Lung microvascular endothelial cell (primary cell): Measurements from ENCODE around the gene STT3A. TPM values are rescaled to one million over a fixed set of nuclear protein-coding genes. Genes with fewer than 3 reads are reported as not detected.

Source experiments
- DNase-seq, 2 donors: peaks; one replicate each; pipeline versions ENCODE4 v3.0.0 to v3.0.0-alpha.2; 2010; ENCODE audit warnings: low read depth in 2 of 2
- total RNA-seq: library from RNA; depleted of rRNA; stranded (reverse); fragments of >200 nt; gene quantifications from 2 replicates; pipeline ENCODE4 v1.2.1, GENCODE V29; 2014

The STT3A gene
- total RNA-seq, 1 donor from 2014 or later: 204 TPM

- peak in 1 of 2 donors; percentile 28 for DNase-seq
Measured at GRCh38 chr11:125588505-125588904, 4.1 kb upstream of the STT3A start.

DNA sequence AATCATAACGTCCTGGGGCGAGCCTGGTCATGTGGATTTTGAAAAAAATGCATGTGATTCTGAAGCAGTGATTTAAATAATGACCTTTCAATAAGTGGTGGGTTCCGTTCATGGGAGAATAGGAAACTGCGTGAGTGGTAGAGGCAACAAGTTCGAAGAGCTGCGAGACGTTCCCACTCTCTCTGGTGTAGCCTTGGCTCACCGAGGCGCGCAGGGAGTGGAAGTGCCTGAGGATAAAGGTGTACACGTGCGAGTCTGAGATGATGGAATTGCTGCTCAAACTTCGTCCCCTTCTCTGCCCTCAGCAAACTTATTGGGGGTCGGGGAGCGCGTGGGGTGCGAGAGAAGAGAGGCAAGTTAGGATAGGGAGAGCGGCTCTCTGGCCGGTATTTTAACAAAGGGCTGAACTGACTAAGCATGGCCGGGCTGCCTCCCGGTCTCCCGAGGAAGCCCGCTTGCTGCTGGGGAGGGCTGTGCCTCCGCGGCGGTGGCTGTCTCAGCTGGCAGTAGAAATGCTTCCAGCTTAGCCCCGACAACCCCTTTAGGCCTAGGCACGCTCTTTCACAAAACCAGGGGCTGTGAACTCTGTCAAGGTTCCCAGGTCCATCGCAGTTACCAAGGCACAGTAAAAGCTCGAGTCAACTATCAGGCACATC, 875 bp upstream of the STT3A start:
- DNase-seq: peak; percentile 51 to 62

DNA sequence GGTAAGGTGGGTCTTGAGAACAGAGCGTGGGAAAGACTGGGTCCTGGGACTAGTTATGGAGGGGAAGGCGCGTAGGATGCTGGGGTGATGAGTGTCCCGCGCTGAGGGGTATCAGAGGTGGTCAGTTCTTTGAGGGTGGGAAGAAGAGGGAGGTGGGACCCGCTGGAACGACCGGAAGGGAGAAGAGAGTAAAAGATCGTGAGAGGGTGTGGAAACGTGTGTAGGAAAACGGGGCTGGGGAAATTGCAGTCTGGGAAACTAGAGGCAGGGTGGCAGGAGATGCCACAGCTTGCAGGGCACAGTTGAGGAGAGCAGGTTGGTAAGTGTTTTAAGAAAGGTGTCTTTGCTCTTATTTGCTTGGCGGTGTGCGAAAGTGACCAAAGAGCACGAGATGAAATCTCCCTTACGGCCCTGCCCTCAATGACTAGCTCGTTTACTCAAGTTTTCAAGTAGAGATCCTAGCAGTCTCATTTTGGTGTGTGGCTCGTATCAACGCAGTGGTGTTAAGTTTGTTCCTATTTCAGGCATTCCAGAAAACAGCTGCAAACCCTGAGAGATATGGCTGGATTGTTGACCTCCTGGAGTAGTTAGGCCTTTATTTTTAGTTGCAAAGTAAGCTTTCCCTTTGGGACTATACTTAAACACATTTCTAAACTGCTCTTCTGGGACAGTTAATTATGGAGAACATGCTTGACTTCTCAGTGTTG, 615 bp downstream of the STT3A start:
- DNase-seq: peak; percentile 40 to 41

- no peak for DNase-seq
Measured at GRCh38 chr11:125594958-125595357, 2.3 kb downstream of the STT3A start.

DNA sequence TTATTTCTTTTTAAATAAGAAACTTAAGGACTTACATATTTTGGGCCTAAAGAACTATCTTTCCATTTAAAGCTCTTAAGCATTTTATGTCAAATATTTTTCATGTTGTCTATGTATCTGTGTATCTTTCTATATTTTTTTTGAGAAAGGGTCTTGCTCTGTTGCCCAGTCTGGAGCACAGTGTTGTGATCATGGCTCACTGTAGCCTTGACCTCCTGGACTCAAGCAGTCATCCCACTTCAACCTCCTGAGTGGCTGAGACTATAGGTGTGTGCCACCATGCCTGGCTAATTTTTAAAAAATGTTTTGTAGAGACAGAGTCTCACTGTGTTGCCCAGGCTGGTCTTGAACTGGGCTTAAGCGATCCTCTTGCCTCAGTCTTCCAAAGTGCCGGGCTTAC, 8.0 kb downstream of the STT3A start:
- DNase-seq: no peak

GRCh38 chr11:125603207-125603606, 10.6 kb downstream of the STT3A start:
- DNase-seq: no peak

DNA sequence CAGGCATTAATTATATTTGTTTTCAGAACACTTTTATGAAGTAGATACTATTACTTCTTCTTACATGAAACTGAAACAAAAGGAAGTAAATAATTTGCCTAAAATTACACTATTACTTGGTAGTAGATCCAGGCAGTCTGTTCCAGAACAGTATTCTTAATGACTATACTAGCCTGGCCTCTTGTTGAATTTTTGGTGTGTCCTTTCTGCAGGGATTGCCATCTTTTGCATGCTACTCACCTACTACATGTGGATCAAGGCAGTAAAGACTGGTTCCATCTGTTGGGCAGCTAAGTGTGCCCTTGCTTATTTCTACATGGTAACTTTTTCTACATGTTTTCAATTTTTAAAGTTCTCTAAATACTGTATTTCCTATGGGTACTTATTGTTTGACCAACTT, 12.8 kb downstream of the STT3A start:
- DNase-seq: no peak

DNA sequence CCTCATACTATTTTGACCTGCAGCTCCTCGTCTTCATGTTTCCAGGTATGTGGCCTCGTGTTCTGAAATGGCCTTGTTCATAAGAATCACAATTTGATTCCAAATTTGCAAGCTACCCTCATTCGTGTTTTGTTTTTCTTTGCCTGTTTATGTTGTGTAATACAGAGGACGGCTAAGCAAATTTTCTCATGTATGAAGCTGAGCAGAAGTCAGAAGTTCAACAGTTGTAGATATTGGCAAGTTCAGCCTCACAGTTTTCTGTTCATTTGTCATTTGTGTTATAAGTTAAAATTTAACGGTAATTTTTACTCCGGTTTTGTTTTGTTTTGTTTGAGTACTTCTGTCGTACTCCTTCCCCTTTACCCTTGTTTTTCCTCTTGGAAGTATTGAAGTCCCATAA, 16.9 kb downstream of the STT3A start:
- DNase-seq: no peak

DNA sequence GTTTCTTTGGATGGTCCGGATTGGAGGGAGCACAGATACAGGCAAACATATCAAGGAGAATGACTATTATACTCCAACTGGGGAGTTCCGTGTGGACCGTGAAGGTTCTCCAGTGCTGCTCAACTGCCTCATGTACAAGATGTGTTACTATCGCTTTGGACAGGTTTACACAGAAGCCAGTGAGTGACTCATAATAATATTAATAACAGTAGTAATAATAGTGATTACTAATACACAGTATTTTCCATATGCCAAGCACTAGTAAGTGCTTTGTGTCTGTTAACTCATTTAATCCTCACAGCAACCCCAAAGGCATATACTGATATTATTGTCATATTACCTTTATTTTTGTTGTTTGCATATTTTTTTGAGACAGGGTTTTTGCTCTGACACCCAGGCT, 25.7 kb downstream of the STT3A start:
- no peak for DNase-seq

DNA sequence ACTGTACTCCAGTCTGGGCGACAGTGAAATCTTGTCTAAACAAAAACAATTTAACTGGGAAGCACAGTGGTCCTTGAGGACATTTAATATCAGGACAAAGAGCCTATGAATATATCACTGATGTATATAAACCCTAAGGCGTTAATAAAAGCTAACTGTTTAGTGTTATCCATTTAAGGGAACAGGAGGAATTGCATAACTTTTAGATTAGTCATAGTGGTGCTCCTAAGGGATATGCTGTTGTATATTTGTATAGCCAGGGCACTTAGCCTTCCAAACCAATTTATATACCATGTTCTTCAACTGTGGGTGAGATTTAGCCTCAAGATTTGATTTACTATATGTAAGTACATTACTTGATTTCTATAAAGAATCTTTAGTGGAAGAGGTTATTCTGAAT, 29.3 kb downstream of the STT3A start:
- peak; percentile 5 to 51 for DNase-seq

DNA sequence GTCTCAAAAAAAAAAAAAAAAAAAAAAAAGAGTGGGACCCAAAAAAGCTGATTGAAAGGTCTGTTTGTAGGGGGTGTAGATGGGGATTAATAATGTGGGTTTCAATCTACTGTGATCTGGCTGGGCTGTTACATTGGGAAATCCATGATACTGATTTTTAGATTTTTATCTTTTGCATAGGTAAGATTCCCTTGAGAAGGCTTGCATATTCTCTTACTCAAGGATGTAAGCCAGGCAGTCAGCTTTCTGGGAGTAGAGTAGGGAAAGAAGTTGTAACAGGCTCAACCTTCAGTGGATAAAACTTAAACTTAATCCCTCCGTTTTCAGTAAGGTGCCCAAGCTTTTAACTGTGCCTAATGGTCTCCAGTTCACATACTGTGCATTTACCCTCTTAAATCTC, 30.4 kb downstream of the STT3A start:
- no peak for DNase-seq

- DNase-seq: no peak
Measured at GRCh38 chr11:125624756-125625213, 32.1 kb downstream of the STT3A start, which contains the start of gene CHEK1. CHEK1 (plus strand) TSS chr11:125625163; CDS start chr11:125626769, 1,606 bp downstream.

- DNase-seq: no peak
Measured at GRCh38 chr11:125625225-125625629, 32.6 kb downstream of the STT3A start.

- DNase-seq: peak; percentile 91
Measured at GRCh38 chr11:125625630-125626287, 33.1 kb downstream of the STT3A start.

GRCh38 chr11:125626288-125626950, 33.8 kb downstream of the STT3A start:
- DNase-seq: peak; percentile 38 to 72

DNA sequence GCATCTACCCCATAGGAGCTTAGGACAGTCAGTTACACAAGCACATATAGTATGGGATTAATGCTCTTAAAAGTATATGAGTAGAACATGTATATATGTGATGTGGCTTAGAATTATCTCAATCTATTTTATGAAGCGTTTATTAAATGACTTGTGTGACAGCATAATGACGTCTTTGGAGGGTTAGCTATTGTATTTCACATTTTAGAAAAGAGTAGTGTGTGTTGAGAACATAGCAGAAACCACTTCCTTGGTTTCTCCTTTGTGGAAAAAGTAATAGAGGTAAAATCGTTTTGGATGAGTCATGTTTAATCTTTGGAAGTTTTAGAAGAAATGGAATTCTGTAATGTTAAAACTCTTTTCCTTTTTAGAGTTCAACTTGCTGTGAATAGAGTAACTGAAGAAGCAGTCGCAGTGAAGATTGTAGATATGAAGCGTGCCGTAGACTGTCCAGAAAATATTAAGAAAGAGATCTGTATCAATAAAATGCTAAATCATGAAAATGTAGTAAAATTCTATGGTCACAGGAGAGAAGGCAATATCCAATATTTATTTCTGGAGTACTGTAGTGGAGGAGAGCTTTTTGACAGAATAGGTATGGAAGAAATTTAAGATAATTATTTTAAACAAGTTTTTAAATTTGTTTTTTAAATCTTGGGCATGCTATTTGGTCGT, 34.7 kb downstream of the STT3A start:
- DNase-seq: peak in 1 of 2 donors; percentile 34

DNA sequence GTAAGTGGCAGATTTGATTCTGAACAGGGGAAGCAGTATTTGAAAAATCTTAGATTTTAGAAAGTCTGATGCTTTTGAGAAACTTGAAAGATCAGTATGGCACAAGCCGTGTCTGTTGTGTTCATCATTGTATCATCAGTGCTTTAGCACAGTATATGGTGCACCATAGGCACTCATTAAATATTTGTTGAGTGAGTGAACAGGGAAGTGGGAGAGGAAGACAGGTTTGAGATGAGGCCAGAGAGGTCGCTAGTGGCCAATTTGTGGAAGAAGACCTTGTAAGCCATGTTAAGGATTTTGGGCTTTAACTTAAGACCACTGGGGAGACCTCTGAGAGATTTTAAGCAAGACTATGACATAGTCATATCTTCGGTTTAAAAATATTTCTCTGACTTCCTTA, 45.2 kb downstream of the STT3A start:
- no peak for DNase-seq

GRCh38 chr11:125638315-125638714, 45.7 kb downstream of the STT3A start:
- no peak for DNase-seq

DNA sequence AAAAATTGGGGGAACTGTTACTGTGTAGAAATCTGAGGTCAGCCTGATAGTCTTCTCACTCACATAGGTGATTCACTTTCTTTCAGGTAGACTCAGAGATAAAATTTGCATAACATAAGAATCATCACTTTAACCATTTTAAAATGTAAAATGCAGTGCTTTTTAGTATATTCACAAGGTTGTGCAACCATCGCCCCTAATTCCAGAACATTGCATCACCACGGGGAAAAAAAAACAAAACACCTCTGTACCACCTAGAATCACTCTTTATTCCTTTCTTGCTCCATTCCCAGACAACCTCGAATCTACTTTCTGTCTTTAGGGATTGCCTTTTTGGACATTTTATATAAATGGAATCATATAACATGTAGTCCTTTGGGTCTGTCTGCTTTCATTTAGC, 53.2 kb downstream of the STT3A start:
- no peak for DNase-seq

GRCh38 chr11:125649465-125650166, 57.0 kb downstream of the STT3A start:
- no peak for DNase-seq

DNA sequence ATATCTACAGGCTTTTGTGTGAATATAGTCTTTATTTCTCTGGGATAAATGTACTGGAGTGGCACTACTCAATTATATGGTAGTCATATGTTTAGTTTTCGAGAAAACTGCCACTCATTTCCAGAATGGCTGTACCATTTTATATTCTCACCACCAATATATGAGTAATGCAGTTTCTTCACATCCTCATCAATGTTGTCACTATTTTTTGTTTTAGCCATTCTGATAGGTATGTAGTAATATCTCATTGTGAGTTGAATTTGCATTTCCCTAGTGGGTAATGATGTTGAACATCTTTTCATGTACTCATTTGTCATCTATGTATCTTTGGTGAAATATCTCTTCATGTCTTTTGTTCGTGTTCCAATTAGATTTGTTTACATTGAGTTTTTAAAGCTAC, 70.0 kb downstream of the STT3A start:
- DNase-seq: no peak
